Umbilical cord (tissue), 2 donors: ENCODE results near the gene CALHM1. TPM values are rescaled to one million over a fixed set of nuclear protein-coding genes. Genes with fewer than 3 reads are reported as not detected.

Experiments
- DNase-seq: peaks from one replicate; pipeline ENCODE4 v3.0.0-alpha.2; 2015; ENCODE audit warnings: low spot score
- total RNA-seq: library from RNA; depleted of rRNA; stranded (reverse); fragments of >200 nt; gene quantifications from one replicate; pipeline ENCODE4 v1.2.3, GENCODE V29; 2014; ENCODE audit warnings: low replicate concordance; ENCODE audit not compliant: insufficient read depth

Gene CALHM1
- total RNA-seq, 1 donor from 2014 or later = 0.48 TPM

- DNase-seq = peak; percentile 50
Observed at GRCh38 chr10:103486635-103487409, 28.1 kb upstream of the CALHM1 start.

- DNase-seq = peak; percentile 81
Observed at GRCh38 chr10:103481974-103482531, 23.4 kb upstream of the CALHM1 start.

- DNase-seq = no peak
Observed at GRCh38 chr10:103480521-103480920, 21.8 kb upstream of the CALHM1 start.

- no peak for DNase-seq
Observed at GRCh38 chr10:103479135-103479534, 20.4 kb upstream of the CALHM1 start, which contains the start of gene CALHM3. TSS of gene CALHM3 (minus strand) at chr10:103479240. CDS start at chr10:103479032, 208 bp downstream.

- DNase-seq = no peak
Observed at GRCh38 chr10:103478671-103479070, 20.0 kb upstream of the CALHM1 start.

GRCh38 chr10:103476046-103476768 lies 17.5 kb upstream of the CALHM1 start:
- no peak for DNase-seq

GRCh38 chr10:103475437-103475836 lies 16.7 kb upstream of the CALHM1 start:
- no peak for DNase-seq

- DNase-seq = no peak
Observed at GRCh38 chr10:103474077-103474476, 15.4 kb upstream of the CALHM1 start.

GRCh38 chr10:103473261-103473671 lies 14.6 kb upstream of the CALHM1 start:
- no peak for DNase-seq

- no peak for DNase-seq
Observed at GRCh38 chr10:103472005-103472404, 13.3 kb upstream of the CALHM1 start.

- peak; percentile 79 for DNase-seq
Observed at GRCh38 chr10:103470761-103471653, 12.3 kb upstream of the CALHM1 start.

GRCh38 chr10:103469201-103469600 lies 10.5 kb upstream of the CALHM1 start:
- DNase-seq = no peak

- no peak for DNase-seq
Observed at GRCh38 chr10:103467406-103467805, 8.7 kb upstream of the CALHM1 start.

- DNase-seq = no peak
Observed at GRCh38 chr10:103466734-103467133, 8.0 kb upstream of the CALHM1 start.

GRCh38 chr10:103465411-103466179 lies 6.9 kb upstream of the CALHM1 start:
- DNase-seq = no peak

- no peak for DNase-seq
Observed at GRCh38 chr10:103463499-103463898, 4.8 kb upstream of the CALHM1 start.

GRCh38 chr10:103459615-103460014 lies 915 bp upstream of the CALHM1 start:
- DNase-seq = no peak

- no peak for DNase-seq
Observed at GRCh38 chr10:103457896-103458583, 660 bp downstream of the CALHM1 start.

- no peak for DNase-seq
Observed at GRCh38 chr10:103457176-103457712, 1.5 kb downstream of the CALHM1 start.
